A549 (cell line): ENCODE results near the gene MAST2. TPM values are rescaled to one million over a fixed set of nuclear protein-coding genes. Genes with fewer than 3 reads are reported as not detected.

Source experiments
- ATAC-seq, 2 experiments: fragments of 200-7000 bp in 1 of 2; fragments of >200 bp in 1 of 2; cut with Nextera tagmentation in 1 of 2; cut with Tn5 transposase in 1 of 2; 3 replicates each; pipeline versions ENCODE4 v1.8.0 to v1.9.1; 2018 to 2020; ENCODE audit warnings: mild to moderate bottlenecking in 1 of 2, moderate library complexity in 1 of 2
- CTCF ChIA-PET: fragments of 300-600 bp; sonication (Branson Sonifier 250); formaldehyde crosslinking; extraction: SDS; loops from one replicate; lab custom pipeline; 2021; ENCODE audit warnings: antibody characterized with exemption, inconsistent platforms; lab: Yijun Ruan, JAX
- POLR2A ChIA-PET: fragments of 350-600 bp; formaldehyde crosslinking; extraction: SDS; loops from one replicate; lab custom pipeline; 2021; ENCODE audit warnings: antibody characterized with exemption, inconsistent platforms; lab: Yijun Ruan, JAX
- DNase-seq, 2 experiments: peaks; one replicate each; pipeline versions ENCODE4 v3.0.0 to v3.0.0-alpha.2; 2011 to 2016; ENCODE audit warnings: low read depth in 1 of 2, low spot score in 1 of 2
- FAIRE-seq: peaks from 2 replicates; lab custom pipeline; 2011; peaks lifted over from hg19 to GRCh38; lab: Jason Lieb, UNC
- H3K27ac ChIP-seq, 2 experiments: fragments of >200 bp; sonication (Bioruptor Twin); formaldehyde crosslinking; 3 replicates each; pipeline ENCODE4 v1.5.1; 2016 to 2017
- H3K4me1 ChIP-seq: fragments of >200 bp; sonication (Bioruptor Twin); formaldehyde crosslinking; 3 replicates; pipeline ENCODE4 v1.6.1; 2016
- H3K4me2 ChIP-seq: fragments of >200 bp; sonication (Bioruptor Twin); formaldehyde crosslinking; 3 replicates; pipeline ENCODE4 v1.6.1; 2016
- H3K4me3 ChIP-seq: fragments of >200 bp; sonication (Bioruptor Twin); formaldehyde crosslinking; 3 replicates; pipeline ENCODE4 v1.5.1; 2016
- H3K9me3 ChIP-seq: fragments of >200 bp; sonication (Bioruptor Twin); formaldehyde crosslinking; 3 replicates; pipeline ENCODE4 v1.6.1; 2016
- BHLHE40 ChIP-seq: IDR thresholded peaks from 2 replicates; pipeline ENCODE4 v1.6.1; 2012; ENCODE audit warnings: low read depth, low read length, inconsistent platforms
- CBX2 ChIP-seq: fragments of 200-600 bp; sonication (generic); IDR thresholded peaks from 2 replicates; pipeline ENCODE4 v1.6.1; 2016; ENCODE audit warnings: low read depth, mild to moderate bottlenecking, borderline replicate concordance
- CHD2 ChIP-seq: fragments of 150-350 bp; IDR thresholded peaks from 2 replicates; pipeline ENCODE4 v1.6.1; 2014; ENCODE audit warnings: low read length; ENCODE audit not compliant: partially characterized antibody
- EHMT2 ChIP-seq: fragments of 200-600 bp; sonication (generic); IDR thresholded peaks from 2 replicates; pipeline ENCODE4 v1.6.1; 2016; ENCODE audit warnings: antibody characterized with exemption, low read depth, mild to moderate bottlenecking, moderate library complexity
- EP300 ChIP-seq, 2 experiments: fragments of >200 bp; sonication (Bioruptor Twin); formaldehyde crosslinking; IDR thresholded peaks; 2 replicates in 1 of 2; 3 replicates in 1 of 2; pipeline ENCODE4 v1.6.1; 2016 to 2017
- FOXS1 ChIP-seq: fragments of 250-450 bp; sonication (Bioruptor Pico); IDR thresholded peaks from 2 replicates; pipeline ENCODE4 v1.5.0; 2020; ENCODE audit warnings: mild to moderate bottlenecking, moderate library complexity
- HEYL ChIP-seq: fragments of 250-450 bp; sonication (Bioruptor Pico); IDR thresholded peaks from 2 replicates; pipeline ENCODE4 v1.8.0; 2021; ENCODE audit warnings: mild to moderate bottlenecking, moderate library complexity
- HOXA7 ChIP-seq: fragments of 250-450 bp; sonication (Bioruptor Pico); IDR thresholded peaks from 2 replicates; pipeline ENCODE4 v1.5.0; 2020; ENCODE audit warnings: mild to moderate bottlenecking, moderate library complexity
- HOXB13 ChIP-seq: fragments of 250-450 bp; sonication (Bioruptor Pico); IDR thresholded peaks from 2 replicates; pipeline ENCODE4 v1.5.0; 2020; ENCODE audit warnings: low read depth, mild to moderate bottlenecking, moderate library complexity
- HOXB5 ChIP-seq: fragments of 250-450 bp; sonication (Bioruptor Pico); IDR thresholded peaks from 2 replicates; pipeline ENCODE4 v1.5.0; 2020; ENCODE audit warnings: mild to moderate bottlenecking, moderate library complexity
- KDM5A ChIP-seq: fragments of 200-600 bp; sonication (generic); IDR thresholded peaks from 2 replicates; pipeline ENCODE4 v1.6.1; 2016; ENCODE audit warnings: antibody characterized with exemption, mild to moderate bottlenecking
- MYC ChIP-seq: IDR thresholded peaks from 2 replicates; pipeline ENCODE4 v1.6.1; 2012; ENCODE audit warnings: mild to moderate bottlenecking, inconsistent platforms, low read length, improper control_type of control experiment, borderline replicate concordance
- NR3C1 ChIP-seq: fragments of >200 bp; sonication (Bioruptor Twin); formaldehyde crosslinking; IDR thresholded peaks from 3 replicates; pipeline ENCODE4 v1.6.1; 2017
- PHF8 ChIP-seq: fragments of 200-600 bp; sonication (generic); IDR thresholded peaks from 2 replicates; pipeline ENCODE4 v1.6.1; 2016; ENCODE audit warnings: low read depth, mild to moderate bottlenecking, antibody characterized with exemption, moderate library complexity, borderline replicate concordance
- POLR2A ChIP-seq: IDR thresholded peaks from 2 replicates; pipeline ENCODE4 v1.6.1; 2012; ENCODE audit warnings: mild to moderate bottlenecking, low read length
- RCOR1 ChIP-seq: fragments of 150-350 bp; IDR thresholded peaks from 2 replicates; pipeline ENCODE4 v1.6.1; 2014; ENCODE audit warnings: antibody characterized with exemption, low read length, low read depth
- RFX5 ChIP-seq: fragments of 450-650 bp; IDR thresholded peaks from 2 replicates; pipeline ENCODE4 v1.7.1; 2014; ENCODE audit warnings: antibody characterized with exemption, mild to moderate bottlenecking, moderate library complexity
- TP53 ChIP-seq: fragments of 250-450 bp; sonication (Bioruptor Pico); IDR thresholded peaks from 2 replicates; pipeline ENCODE4 v1.5.0; 2021; ENCODE audit warnings: mild to moderate bottlenecking, moderate library complexity
- ZC3H11A ChIP-seq: fragments of 450-650 bp; IDR thresholded peaks from 2 replicates; pipeline ENCODE4 v1.6.1; 2014; ENCODE audit warnings: antibody characterized with exemption, mild to moderate bottlenecking
- ZFP36 ChIP-seq: fragments of 450-650 bp; IDR thresholded peaks from 2 replicates; pipeline ENCODE4 v1.6.1; 2014; ENCODE audit warnings: borderline replicate concordance; ENCODE audit not compliant: partially characterized antibody
- ZSCAN20 ChIP-seq: fragments of 250-450 bp; sonication (Bioruptor Pico); IDR thresholded peaks from 2 replicates; pipeline ENCODE4 v1.8.0; 2022; ENCODE audit warnings: mild to moderate bottlenecking, moderate library complexity
- WGBS: methylation state at CpG from one replicate; pipeline ENCODE4 v1.1.6; 2017; ENCODE audit errors: missing lambda C conversion rate; 5-methylcytosine and 5-hydroxymethylcytosine counted together
- polyA plus RNA-seq, 4 experiments: library from polyadenylated mRNA; depleted of rRNA in 3 of 4; stranded (reverse); fragments of >200 nt; fragmentation: RNase III in 1 of 4; extraction: RNeasy Plus Mini Kit Qiagen cat#74134 plus additional on column Dnase treatment in 1 of 4; gene quantifications; 2 replicates in 3 of 4; 3 replicates in 1 of 4; pipeline ENCODE4 v1.2.3, GENCODE V29; 2011 to 2017
- TF ChIP-seq, protein P1 (sequence below): fragments of >200 bp; sonication (Bioruptor Twin); formaldehyde crosslinking; IDR thresholded peaks from 3 replicates; pipeline ENCODE4 v1.6.1; 2016
- TF ChIP-seq, protein P2 (sequence below): fragments of >200 bp; sonication (Bioruptor Twin); formaldehyde crosslinking; IDR thresholded peaks from 2 replicates; pipeline ENCODE4 v1.6.1; 2016
- TF ChIP-seq, protein P3 (sequence below): IDR thresholded peaks from 2 replicates; pipeline ENCODE4 v1.6.1; 2012
- TF ChIP-seq, protein P4 (sequence below): fragments of 250-450 bp; sonication (Bioruptor Pico); IDR thresholded peaks from 2 replicates; pipeline ENCODE4 v1.5.0; 2020; ENCODE audit warnings: low read depth, mild to moderate bottlenecking, moderate library complexity

The MAST2 gene
- polyA plus RNA-seq, 2 of the 4 experiments (the other 2 are of a cell fraction): 19.3 to 20.5 TPM

DNA sequence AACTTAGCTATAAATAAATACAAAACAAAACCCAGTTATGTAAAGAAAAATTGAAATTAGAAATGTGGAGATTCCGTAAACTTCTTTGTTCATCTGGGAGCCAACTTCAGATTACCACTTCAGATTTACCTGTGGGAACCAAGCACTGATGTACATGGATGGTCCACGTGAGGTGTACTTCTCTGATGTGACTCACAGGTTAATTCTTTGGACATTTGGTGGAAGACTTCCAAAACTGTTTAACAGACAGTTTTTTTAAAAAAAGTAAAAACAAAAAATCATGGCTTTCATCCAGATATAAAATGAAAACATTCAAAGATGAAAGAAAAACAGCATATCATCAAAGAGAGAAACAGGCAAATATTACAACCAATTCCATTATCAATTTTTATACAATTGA, 92.0 kb downstream of the MAST2 start:
- 83% methylated on average over 2 of the region's 2 CpGs for WGBS
- Histone ChIP-seq H3K27ac (no peak overlapping the region; a peak in 1 of 6 replicates), H3K4me1 (peaks cover 51% of the 10 kb centered on the region), H3K9me3 (no peaks in the 10 kb centered on the region), H3K4me2 (no peak overlapping the region; the same call in 2 of the 3 replicates), H3K4me3 (no peak overlapping the region)
- ChIA-PET POLR2A (no interaction called here), CTCF (no interaction called here)
- ATAC-seq (no peak), FAIRE-seq (no peak), DNase-seq (no peak)
- TF ChIP-seq NR3C1 (no peak), TP53 (CRISPR knock-in tag) (no peak), MYC (no peak), ZSCAN20 (CRISPR knock-in tag) (no peak), HOXB13 (CRISPR knock-in tag) (no peak), KDM5A (no peak), HEYL (CRISPR knock-in tag) (no peak)
- TF ChIP-seq, protein P1, sequence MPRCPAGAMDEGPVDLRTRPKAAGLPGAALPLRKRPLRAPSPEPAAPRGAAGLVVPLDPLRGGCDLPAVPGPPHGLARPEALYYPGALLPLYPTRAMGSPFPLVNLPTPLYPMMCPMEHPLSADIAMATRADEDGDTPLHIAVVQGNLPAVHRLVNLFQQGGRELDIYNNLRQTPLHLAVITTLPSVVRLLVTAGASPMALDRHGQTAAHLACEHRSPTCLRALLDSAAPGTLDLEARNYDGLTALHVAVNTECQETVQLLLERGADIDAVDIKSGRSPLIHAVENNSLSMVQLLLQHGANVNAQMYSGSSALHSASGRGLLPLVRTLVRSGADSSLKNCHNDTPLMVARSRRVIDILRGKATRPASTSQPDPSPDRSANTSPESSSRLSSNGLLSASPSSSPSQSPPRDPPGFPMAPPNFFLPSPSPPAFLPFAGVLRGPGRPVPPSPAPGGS: no peak

DNA sequence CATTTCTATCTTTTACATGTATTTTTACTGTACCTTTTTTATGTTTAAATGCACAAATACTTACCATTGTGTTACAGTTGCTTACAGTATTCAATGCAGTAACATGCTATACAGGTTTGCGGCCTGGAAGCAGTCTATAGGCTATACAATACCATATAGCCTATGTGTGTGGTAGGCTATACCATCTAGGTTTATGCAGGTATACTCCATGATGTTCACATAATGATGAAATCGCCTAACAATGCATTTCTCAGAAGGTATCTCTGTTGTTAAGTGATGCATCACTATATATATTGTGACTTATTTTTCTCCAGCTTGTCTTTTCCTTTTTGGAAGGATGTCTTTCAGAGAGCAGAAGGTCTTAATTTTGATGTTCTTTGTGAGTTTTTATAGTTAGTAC, 103.5 kb downstream of the MAST2 start:
- no peak for DNase-seq
- TF ChIP-seq CHD2: no peak
- no peak for TF ChIP-seq EHMT2
- no peak for TF ChIP-seq PHF8
- TF ChIP-seq, protein P2, sequence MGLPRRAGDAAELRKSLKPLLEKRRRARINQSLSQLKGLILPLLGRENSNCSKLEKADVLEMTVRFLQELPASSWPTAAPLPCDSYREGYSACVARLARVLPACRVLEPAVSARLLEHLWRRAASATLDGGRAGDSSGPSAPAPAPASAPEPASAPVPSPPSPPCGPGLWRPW: no peak
- TF ChIP-seq CBX2: no peak
- TF ChIP-seq ZC3H11A: no peak
- TF ChIP-seq HOXA7 (CRISPR knock-in tag): no peak
- TF ChIP-seq ZSCAN20 (CRISPR knock-in tag): no peak
- TF ChIP-seq POLR2A: no peak
- no peak for TF ChIP-seq FOXS1
- TF ChIP-seq HOXB5 (CRISPR knock-in tag): no peak
- TF ChIP-seq, protein P3, sequence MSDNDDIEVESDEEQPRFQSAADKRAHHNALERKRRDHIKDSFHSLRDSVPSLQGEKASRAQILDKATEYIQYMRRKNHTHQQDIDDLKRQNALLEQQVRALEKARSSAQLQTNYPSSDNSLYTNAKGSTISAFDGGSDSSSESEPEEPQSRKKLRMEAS: no peak
- no peak for TF ChIP-seq ZFP36
- no peak for TF ChIP-seq BHLHE40
- TF ChIP-seq, protein P4, sequence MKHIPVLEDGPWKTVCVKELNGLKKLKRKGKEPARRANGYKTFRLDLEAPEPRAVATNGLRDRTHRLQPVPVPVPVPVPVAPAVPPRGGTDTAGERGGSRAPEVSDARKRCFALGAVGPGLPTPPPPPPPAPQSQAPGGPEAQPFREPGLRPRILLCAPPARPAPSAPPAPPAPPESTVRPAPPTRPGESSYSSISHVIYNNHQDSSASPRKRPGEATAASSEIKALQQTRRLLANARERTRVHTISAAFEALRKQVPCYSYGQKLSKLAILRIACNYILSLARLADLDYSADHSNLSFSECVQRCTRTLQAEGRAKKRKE (CRISPR knock-in tag): no peak
- TF ChIP-seq HEYL (CRISPR knock-in tag): no peak
- TF ChIP-seq RFX5: no peak
- no peak for TF ChIP-seq EP300 (IDR thresholded peaks at IDR 0.05)
- TF ChIP-seq RCOR1: no peak
- no peak for TF ChIP-seq KDM5A
- POLR2A ChIA-PET: no interaction called here
- Histone ChIP-seq H3K27ac (no peak overlapping the region), H3K4me1 (no peaks in the 10 kb centered on the region), H3K9me3 (no peaks in the 10 kb centered on the region), H3K4me3 (no peak overlapping the region), H3K4me2 (no peak overlapping the region)
- ATAC-seq: no peak
- FAIRE-seq: no peak
- 100% methylated on average over 2 of the region's 2 CpGs for WGBS
- CTCF ChIA-PET: interaction anchor here (0.7 to 0.9 kb wide), 2 partner anchors 14 to 703 kb away, joined by 3 read pairs; no protein-coding TSS in a partner anchor
